ENCODE results near the gene SLC41A3. TPM values are rescaled to one million over a fixed set of nuclear protein-coding genes. Genes with fewer than 3 reads are reported as not detected.

The SLC41A3 gene
- total RNA-seq, 4 donors from 2014 or later: 34.5 to 62.3 (median 37.9) TPM

GRCh38 chr3:126119976-126120375 is 36.1 kb upstream of the SLC41A3 start:
- no peak for TF ChIP-seq CTCF (IDR thresholded peaks at IDR 0.05)
- DNase-seq (ENCODE audit: low spot score) (no peak), ATAC-seq (ENCODE audit: low FRiP score) (no peak)

DNA sequence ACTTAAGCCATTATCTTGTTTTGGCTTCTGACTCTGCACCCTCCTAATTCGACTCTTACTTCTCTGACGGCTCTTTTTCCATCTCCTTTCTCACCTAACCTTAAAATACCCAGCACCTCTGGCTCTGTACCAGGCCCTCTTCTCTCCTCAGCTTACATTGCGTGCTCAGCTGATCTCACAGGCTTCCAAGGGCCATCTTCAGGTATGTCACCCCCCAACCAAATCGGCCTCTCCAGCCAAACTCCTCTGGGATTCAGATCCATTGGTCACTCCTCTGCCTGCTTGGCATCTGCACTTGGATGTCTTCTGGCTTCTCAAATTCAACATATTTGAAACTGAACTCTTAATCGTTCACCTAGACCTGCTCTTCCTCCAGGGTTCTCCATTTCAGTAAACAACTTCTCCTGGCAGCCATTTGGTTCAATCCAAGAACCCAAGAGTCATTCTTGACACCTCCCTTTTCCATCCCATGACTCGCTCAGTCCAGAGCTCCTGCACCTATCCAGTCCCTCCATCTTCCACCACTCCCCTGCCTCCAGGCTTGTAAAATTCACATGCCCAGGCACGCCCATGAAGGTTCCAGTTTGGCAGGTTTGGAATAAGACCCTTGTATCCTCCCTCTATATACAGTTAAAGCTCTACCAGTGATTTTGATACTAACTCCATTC is 35.2 kb upstream of the SLC41A3 start:
- TF ChIP-seq CTCF (IDR thresholded peaks at IDR 0.05): no peak
- DNase-seq (ENCODE audit: low spot score): no peak

GRCh38 chr3:126118591-126118990 is 34.7 kb upstream of the SLC41A3 start:
- no peak for DNase-seq (ENCODE audit: low spot score)
- no peak for ATAC-seq (ENCODE audit: low FRiP score)
- TF ChIP-seq CTCF (IDR thresholded peaks at IDR 0.05): no peak

More for the DNA sequence above, 35.2 kb upstream of the SLC41A3 start:
- ATAC-seq (ENCODE audit: low FRiP score): no peak

GRCh38 chr3:126117786-126118185 is 33.9 kb upstream of the SLC41A3 start:
- DNase-seq (ENCODE audit: low spot score) (no peak), ATAC-seq (ENCODE audit: low FRiP score) (no peak)
- no peak for TF ChIP-seq CTCF (IDR thresholded peaks at IDR 0.05)

GRCh38 chr3:126117212-126117611 is 33.3 kb upstream of the SLC41A3 start:
- no peak for TF ChIP-seq CTCF (IDR thresholded peaks at IDR 0.05)
- no peak for DNase-seq (ENCODE audit: low spot score)
- ATAC-seq (ENCODE audit: low FRiP score): no peak

- no peak for ATAC-seq (ENCODE audit: low FRiP score)
- DNase-seq (ENCODE audit: low spot score): no peak
- TF ChIP-seq CTCF (IDR thresholded peaks at IDR 0.05): no peak
Observed at GRCh38 chr3:126116526-126116925, 32.6 kb upstream of the SLC41A3 start.
